ENCODE measurements around the gene UBXN11. TPM values are rescaled to one million over a fixed set of nuclear protein-coding genes. Genes with fewer than 3 reads are reported as not detected.

The UBXN11 gene
- total and polyA plus RNA-seq, 2 donors from 2014 or later = 30.2 to 55.0 TPM

DNA sequence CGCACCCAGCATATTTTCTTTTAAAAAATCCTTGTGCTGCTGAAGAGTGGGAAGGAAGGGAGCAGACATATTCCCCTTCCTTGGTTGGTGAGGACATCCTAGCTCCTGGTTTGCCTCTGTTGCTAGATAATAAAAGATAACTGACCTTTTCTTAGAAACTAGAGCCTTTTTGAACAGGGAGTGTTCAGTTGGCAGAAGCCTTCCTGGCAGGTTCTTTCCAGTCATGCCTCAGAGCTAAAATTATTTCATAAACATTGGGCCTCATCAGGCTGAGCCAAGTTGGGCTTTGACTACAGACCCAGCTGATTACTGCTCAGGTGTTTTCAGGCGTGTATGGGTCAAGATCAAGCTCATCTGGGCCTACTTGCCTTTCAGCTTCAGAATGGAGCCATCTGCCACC lies 49.2 kb downstream of the UBXN11 start:
- H3K9me3 ChIP-seq (ENCODE audit: control insufficient read depth in 2 of 3, insufficient read depth in 1 of 3, low read length in 3 of 3) = no peaks in the 10 kb centered on the region
- FAIRE-seq (no peak), DNase-seq (no peak)
- no peak overlapping the region for H3K9ac ChIP-seq (ENCODE audit: low read length in 3 of 3)
- no peak overlapping the region for H3K27ac ChIP-seq (ENCODE audit: low read depth in 2 of 2, low read length in 2 of 2)
- H3K27me3 ChIP-seq (ENCODE audit: control insufficient read depth, insufficient read depth, low read length) = no peaks in the 10 kb centered on the region
- intact Hi-C loops (cut with DNase I) = no loop called here
- H3K36me3 ChIP-seq (ENCODE audit: control insufficient read depth in 2 of 3, insufficient read depth in 3 of 3, low read length in 3 of 3) = peaks cover 0 to 28% (median 13%) of the 10 kb centered on the region in 3 donors
- H3K4me1 ChIP-seq (ENCODE audit: control insufficient read depth in 2 of 3, insufficient read depth in 2 of 3, low read depth in 1 of 3, low read length in 3 of 3) = no peaks in the 10 kb centered on the region
- no peak overlapping the region for H3K4me3 ChIP-seq (ENCODE audit: low read length in 3 of 3)
- TF ChIP-seq, protein P1, sequence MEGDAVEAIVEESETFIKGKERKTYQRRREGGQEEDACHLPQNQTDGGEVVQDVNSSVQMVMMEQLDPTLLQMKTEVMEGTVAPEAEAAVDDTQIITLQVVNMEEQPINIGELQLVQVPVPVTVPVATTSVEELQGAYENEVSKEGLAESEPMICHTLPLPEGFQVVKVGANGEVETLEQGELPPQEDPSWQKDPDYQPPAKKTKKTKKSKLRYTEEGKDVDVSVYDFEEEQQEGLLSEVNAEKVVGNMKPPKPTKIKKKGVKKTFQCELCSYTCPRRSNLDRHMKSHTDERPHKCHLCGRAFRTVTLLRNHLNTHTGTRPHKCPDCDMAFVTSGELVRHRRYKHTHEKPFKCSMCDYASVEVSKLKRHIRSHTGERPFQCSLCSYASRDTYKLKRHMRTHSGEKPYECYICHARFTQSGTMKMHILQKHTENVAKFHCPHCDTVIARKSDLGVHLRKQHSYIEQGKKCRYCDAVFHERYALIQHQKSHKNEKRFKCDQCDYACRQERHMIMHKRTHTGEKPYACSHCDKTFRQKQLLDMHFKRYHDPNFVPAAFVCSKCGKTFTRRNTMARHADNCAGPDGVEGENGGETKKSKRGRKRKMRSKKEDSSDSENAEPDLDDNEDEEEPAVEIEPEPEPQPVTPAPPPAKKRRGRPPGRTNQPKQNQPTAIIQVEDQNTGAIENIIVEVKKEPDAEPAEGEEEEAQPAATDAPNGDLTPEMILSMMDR (IDR thresholded peaks at IDR 0.05; ENCODE audit: borderline replicate concordance, extremely low read depth, insufficient read depth) = no peak

DNA sequence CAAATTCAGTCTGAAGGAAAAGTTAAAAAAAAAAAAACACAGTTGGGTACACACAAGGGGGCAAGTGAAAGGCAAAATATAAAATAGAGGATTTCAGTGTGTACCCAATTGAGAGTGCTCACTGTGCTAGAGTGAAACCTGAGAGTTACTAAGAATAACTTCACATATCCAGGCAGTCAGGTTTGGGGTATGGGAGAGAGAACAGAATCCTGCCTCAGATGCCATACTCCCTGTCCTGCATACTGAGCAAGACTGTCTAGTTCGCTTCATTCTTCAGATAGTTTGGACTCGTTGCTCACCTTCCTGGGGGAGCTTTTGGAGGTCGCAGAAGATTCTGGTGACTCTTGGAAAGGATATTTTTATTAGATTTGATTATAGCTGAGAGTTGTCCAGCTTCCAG lies 52.0 kb downstream of the UBXN11 start:
- H3K27me3 ChIP-seq (ENCODE audit: control insufficient read depth, insufficient read depth, low read length) = no peaks in the 10 kb centered on the region
- no peak overlapping the region for H3K9ac ChIP-seq (ENCODE audit: low read length in 3 of 3)
- TF ChIP-seq, protein P1 (IDR thresholded peaks at IDR 0.05; ENCODE audit: borderline replicate concordance, extremely low read depth, insufficient read depth) = no peak
- no peaks in the 10 kb centered on the region for H3K9me3 ChIP-seq (ENCODE audit: control insufficient read depth in 2 of 3, insufficient read depth in 1 of 3, low read length in 3 of 3)
- intact Hi-C loops (cut with DNase I) = no loop called here
- DNase-seq = no peak
- H3K36me3 ChIP-seq (ENCODE audit: control insufficient read depth in 2 of 3, insufficient read depth in 3 of 3, low read length in 3 of 3) = peaks cover 0 to 21% (median 7%) of the 10 kb centered on the region in 3 donors
- no peaks in the 10 kb centered on the region for H3K4me1 ChIP-seq (ENCODE audit: control insufficient read depth in 2 of 3, insufficient read depth in 2 of 3, low read depth in 1 of 3, low read length in 3 of 3)
- no peak overlapping the region for H3K4me3 ChIP-seq (ENCODE audit: low read length in 3 of 3)
- no peak for FAIRE-seq
- no peak overlapping the region for H3K27ac ChIP-seq (ENCODE audit: low read depth in 2 of 2, low read length in 2 of 2)

DNA sequence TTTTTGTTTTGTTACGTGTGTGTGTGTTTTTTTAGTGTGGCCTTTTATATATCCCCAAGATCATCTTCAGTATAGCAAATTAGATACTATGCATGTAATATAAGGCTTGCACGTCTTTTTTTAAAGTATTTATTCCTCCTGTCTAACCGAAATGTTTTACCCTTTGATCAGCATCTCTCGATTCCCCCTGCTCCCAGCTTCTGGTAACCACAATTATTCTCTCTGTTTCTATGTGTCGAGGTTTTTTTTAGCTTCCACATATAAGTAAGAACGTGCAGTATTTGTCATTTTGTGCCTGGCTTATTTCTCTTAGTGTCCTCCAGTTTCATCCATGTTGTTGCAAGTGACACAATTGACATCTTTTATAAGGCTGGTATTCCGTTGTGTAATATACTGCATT lies 53.7 kb downstream of the UBXN11 start:
- H3K27ac ChIP-seq (ENCODE audit: low read depth in 2 of 2, low read length in 2 of 2) = no peak overlapping the region
- no peak overlapping the region for H3K4me3 ChIP-seq (ENCODE audit: low read length in 3 of 3)
- TF ChIP-seq, protein P1 (IDR thresholded peaks at IDR 0.05; ENCODE audit: borderline replicate concordance, extremely low read depth, insufficient read depth) = no peak
- H3K9ac ChIP-seq (ENCODE audit: low read length in 3 of 3) = no peak overlapping the region
- DNase-seq (no peak), FAIRE-seq (no peak)
- H3K36me3 ChIP-seq (ENCODE audit: control insufficient read depth in 2 of 3, insufficient read depth in 3 of 3, low read length in 3 of 3) = peaks cover 0 to 12% (median 6%) of the 10 kb centered on the region in 3 donors
- H3K4me1 ChIP-seq (ENCODE audit: control insufficient read depth in 2 of 3, insufficient read depth in 2 of 3, low read depth in 1 of 3, low read length in 3 of 3) = no peaks in the 10 kb centered on the region
- no peaks in the 10 kb centered on the region for H3K9me3 ChIP-seq (ENCODE audit: control insufficient read depth in 2 of 3, insufficient read depth in 1 of 3, low read length in 3 of 3)
- H3K27me3 ChIP-seq (ENCODE audit: control insufficient read depth, insufficient read depth, low read length) = no peaks in the 10 kb centered on the region
- intact Hi-C loops (cut with DNase I) = no loop called here

DNA sequence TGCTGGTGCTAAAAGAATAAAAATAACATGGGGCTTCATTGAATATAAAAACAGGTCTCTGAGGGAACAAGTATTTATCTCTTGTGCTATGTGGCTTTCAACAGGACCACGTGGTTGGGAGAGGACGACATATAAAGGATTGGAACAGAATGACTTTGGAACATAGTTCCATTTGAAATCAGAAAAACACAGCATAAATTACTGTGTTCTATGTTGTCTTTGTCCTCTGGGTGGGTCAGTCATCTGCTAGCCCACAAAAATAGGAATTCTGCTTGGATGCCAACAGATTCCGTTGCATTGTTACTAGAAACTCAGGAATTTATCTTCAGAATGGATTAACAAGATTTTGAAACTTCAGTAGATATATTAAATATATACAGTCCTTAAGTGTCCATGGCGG lies 66.5 kb downstream of the UBXN11 start:
- H3K27me3 ChIP-seq (ENCODE audit: control insufficient read depth, insufficient read depth, low read length) = no peaks in the 10 kb centered on the region
- H3K9me3 ChIP-seq (ENCODE audit: control insufficient read depth in 2 of 3, insufficient read depth in 1 of 3, low read length in 3 of 3) = no peaks in the 10 kb centered on the region
- H3K4me1 ChIP-seq (ENCODE audit: control insufficient read depth in 2 of 3, insufficient read depth in 2 of 3, low read depth in 1 of 3, low read length in 3 of 3) = peaks cover 0 to 3% (median 0%) of the 10 kb centered on the region in 3 donors
- no peak overlapping the region for H3K4me3 ChIP-seq (ENCODE audit: low read length in 3 of 3)
- intact Hi-C loops (cut with DNase I) = no loop called here
- DNase-seq (no peak), FAIRE-seq (no peak)
- H3K36me3 ChIP-seq (ENCODE audit: control insufficient read depth in 2 of 3, insufficient read depth in 3 of 3, low read length in 3 of 3) = peaks cover 0 to 2% (median 0%) of the 10 kb centered on the region in 3 donors
- TF ChIP-seq, protein P1 (IDR thresholded peaks at IDR 0.05; ENCODE audit: borderline replicate concordance, extremely low read depth, insufficient read depth) = no peak
- H3K9ac ChIP-seq (ENCODE audit: low read length in 3 of 3) = no peak overlapping the region
- H3K27ac ChIP-seq (ENCODE audit: low read depth in 2 of 2, low read length in 2 of 2) = no peak overlapping the region
